Neural cell (in vitro differentiated cells): ENCODE results near the gene BTBD7.

Experiments
- EZH2 ChIP-seq: fragments of 200-600, 300-800 bp; shearing (Covaris generic), sonication (generic); IDR thresholded peaks from 2 replicates; pipeline ENCODE4 v1.6.1; 2014; ENCODE audit warnings: antibody characterized with exemption, low read length, borderline replicate concordance, mild to moderate bottlenecking; ENCODE audit not compliant: insufficient read depth, poor library complexity, severe bottlenecking
- POLR2AphosphoS5 ChIP-seq: IDR thresholded peaks from 2 replicates; pipeline ENCODE4 v1.6.1; 2012
- SMC3 ChIP-seq: fragments of 450-650 bp; conservative IDR thresholded peaks from 2 replicates; pipeline ENCODE4 v1.6.1; 2014; ENCODE audit warnings: antibody characterized with exemption, mild to moderate bottlenecking, moderate library complexity; ENCODE audit not compliant: poor library complexity
- TF ChIP-seq, protein P1 (sequence below): fragments of 450-650 bp; IDR thresholded peaks from 2 replicates; pipeline ENCODE4 v1.5.1; 2014; ENCODE audit warnings: antibody characterized with exemption, mild to moderate bottlenecking, moderate library complexity; ENCODE audit not compliant: poor library complexity, severe bottlenecking

DNA sequence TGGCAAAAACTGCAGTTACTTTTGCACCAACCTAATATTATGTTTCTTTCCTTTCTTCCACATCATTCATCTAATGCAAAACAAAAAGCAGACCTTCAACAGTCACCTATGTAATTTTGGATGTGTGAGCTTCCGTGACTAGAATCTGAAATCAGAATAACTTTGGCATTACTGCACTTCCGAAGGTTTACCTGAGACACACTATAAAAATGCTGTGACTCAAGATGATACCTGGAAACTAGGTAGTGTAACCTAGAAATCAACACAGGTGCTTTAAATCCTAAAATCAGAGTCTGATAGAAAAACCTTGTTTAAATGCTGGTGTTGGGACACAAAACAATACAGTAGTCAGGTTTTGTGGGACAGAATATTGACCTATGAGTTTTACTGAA, 2.2 kb downstream of the BTBD7 start:
- TF ChIP-seq POLR2AphosphoS5 (no peak), EZH2 (no peak), SMC3 (no peak)
- TF ChIP-seq, protein P1, sequence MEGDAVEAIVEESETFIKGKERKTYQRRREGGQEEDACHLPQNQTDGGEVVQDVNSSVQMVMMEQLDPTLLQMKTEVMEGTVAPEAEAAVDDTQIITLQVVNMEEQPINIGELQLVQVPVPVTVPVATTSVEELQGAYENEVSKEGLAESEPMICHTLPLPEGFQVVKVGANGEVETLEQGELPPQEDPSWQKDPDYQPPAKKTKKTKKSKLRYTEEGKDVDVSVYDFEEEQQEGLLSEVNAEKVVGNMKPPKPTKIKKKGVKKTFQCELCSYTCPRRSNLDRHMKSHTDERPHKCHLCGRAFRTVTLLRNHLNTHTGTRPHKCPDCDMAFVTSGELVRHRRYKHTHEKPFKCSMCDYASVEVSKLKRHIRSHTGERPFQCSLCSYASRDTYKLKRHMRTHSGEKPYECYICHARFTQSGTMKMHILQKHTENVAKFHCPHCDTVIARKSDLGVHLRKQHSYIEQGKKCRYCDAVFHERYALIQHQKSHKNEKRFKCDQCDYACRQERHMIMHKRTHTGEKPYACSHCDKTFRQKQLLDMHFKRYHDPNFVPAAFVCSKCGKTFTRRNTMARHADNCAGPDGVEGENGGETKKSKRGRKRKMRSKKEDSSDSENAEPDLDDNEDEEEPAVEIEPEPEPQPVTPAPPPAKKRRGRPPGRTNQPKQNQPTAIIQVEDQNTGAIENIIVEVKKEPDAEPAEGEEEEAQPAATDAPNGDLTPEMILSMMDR = no peak
